Lower leg skin (tissue), 4 donors: ENCODE measurements around the gene GSDMA. TPM values are rescaled to one million over a fixed set of nuclear protein-coding genes. Genes with fewer than 3 reads are reported as not detected.

Experiments
- DNase-seq, 2 donors: peaks; one replicate each; pipeline ENCODE4 v3.0.0-alpha.2; 2019; ENCODE audit warnings: low spot score in 2 of 2
- H3K4me3 ChIP-seq: fragments of 200-600 bp; sonication (generic); 2 replicates; pipeline ENCODE4 v1.5.1; 2017; ENCODE audit warnings: mild to moderate bottlenecking, low read depth; ENCODE audit not compliant: poor library complexity, severe bottlenecking
- POLR2A ChIP-seq, 2 donors: fragments of 450-650 bp; IDR thresholded peaks; one replicate each; pipeline ENCODE4 v1.6.1; 2016 to 2017; ENCODE audit warnings: antibody characterized with exemption in 2 of 2, mild to moderate bottlenecking in 1 of 2, moderate library complexity in 1 of 2
- WGBS, 2 donors: methylation state at CpG; one replicate each; pipeline ENCODE4 v1.1.5; 2018; 5-methylcytosine and 5-hydroxymethylcytosine counted together
- intact Hi-C: fragments of 100-400 bp; cut with DNase I; formaldehyde crosslinking; loops from one replicate; pipeline ENCODE4 v1.15.0; 2023; ENCODE audit warnings: low total_unique reads
- total RNA-seq, 4 donors: library from RNA; depleted of rRNA; stranded (reverse); fragments of >200 nt; gene quantifications; one replicate each; pipeline ENCODE4 v1.1.0, GENCODE V29; 2016
- TF ChIP-seq, protein P1 (sequence below), 3 donors: fragments of 450-650 bp; IDR thresholded peaks; one replicate each; pipeline ENCODE4 v1.5.1; 2016; ENCODE audit warnings: antibody characterized with exemption in 3 of 3, mild to moderate bottlenecking in 3 of 3, moderate library complexity in 2 of 3

The GSDMA gene
- total RNA-seq, 4 donors from 2014 or later = 146 to 271 (median 163) TPM

DNA sequence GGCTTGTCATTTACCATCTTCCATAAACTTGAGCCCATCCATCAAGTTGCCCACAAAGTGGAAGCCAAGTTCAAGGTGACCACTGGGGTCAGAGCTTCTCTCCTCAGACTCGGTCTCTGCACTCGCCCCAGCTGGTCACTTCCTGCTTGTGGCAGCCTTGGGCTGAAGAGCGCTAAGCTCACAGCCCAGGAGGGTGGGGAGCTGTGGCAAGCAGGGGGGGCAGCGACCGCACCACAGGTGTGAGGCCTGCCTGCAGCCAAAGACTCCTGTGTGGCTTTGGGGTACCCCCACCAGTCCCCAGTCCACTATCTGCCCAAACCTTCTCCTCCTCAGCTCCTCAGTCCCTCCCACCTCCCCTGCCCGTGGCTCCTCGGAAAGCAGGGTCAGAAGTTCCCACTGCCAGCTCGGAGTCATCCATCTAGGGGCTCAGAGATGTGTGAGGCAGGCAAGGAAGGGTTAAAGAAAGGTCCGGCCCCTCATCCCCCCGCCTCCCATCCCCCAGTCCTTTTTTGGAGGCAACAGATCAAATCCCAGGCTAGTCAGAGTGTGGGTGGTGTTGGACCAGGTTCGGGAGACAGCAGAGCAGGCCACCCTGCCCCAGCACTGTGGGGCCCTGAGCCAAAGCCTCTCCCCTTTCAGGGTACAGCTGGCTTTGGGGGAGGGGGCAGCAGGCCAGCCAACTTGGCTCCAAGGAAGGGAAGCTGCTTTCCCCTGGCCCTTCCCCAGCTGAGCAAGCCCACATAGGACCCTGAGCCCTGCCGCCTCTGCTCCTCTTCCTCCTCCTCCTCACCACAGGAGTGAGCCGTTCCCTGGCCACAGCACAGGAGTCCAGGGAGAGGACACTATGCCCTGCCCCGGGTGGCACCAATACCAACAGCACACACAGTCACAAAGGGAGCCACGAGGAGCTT, 55.7 kb downstream of the GSDMA start:
- DNase-seq = no peak
- WGBS, 2 donors = 50 to 56% methylated on average over 14 of the region's 15 CpGs
- intact Hi-C loops = loop anchor here (10.0 kb wide), 1 partner anchor 146 kb away; no protein-coding TSS in a partner anchor
- H3K4me3 ChIP-seq = no peak overlapping the region
- TF ChIP-seq, protein P1, sequence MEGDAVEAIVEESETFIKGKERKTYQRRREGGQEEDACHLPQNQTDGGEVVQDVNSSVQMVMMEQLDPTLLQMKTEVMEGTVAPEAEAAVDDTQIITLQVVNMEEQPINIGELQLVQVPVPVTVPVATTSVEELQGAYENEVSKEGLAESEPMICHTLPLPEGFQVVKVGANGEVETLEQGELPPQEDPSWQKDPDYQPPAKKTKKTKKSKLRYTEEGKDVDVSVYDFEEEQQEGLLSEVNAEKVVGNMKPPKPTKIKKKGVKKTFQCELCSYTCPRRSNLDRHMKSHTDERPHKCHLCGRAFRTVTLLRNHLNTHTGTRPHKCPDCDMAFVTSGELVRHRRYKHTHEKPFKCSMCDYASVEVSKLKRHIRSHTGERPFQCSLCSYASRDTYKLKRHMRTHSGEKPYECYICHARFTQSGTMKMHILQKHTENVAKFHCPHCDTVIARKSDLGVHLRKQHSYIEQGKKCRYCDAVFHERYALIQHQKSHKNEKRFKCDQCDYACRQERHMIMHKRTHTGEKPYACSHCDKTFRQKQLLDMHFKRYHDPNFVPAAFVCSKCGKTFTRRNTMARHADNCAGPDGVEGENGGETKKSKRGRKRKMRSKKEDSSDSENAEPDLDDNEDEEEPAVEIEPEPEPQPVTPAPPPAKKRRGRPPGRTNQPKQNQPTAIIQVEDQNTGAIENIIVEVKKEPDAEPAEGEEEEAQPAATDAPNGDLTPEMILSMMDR (IDR thresholded peaks at IDR 0.05) = no peak
- TF ChIP-seq POLR2A (IDR thresholded peaks at IDR 0.05) = no peak

DNA sequence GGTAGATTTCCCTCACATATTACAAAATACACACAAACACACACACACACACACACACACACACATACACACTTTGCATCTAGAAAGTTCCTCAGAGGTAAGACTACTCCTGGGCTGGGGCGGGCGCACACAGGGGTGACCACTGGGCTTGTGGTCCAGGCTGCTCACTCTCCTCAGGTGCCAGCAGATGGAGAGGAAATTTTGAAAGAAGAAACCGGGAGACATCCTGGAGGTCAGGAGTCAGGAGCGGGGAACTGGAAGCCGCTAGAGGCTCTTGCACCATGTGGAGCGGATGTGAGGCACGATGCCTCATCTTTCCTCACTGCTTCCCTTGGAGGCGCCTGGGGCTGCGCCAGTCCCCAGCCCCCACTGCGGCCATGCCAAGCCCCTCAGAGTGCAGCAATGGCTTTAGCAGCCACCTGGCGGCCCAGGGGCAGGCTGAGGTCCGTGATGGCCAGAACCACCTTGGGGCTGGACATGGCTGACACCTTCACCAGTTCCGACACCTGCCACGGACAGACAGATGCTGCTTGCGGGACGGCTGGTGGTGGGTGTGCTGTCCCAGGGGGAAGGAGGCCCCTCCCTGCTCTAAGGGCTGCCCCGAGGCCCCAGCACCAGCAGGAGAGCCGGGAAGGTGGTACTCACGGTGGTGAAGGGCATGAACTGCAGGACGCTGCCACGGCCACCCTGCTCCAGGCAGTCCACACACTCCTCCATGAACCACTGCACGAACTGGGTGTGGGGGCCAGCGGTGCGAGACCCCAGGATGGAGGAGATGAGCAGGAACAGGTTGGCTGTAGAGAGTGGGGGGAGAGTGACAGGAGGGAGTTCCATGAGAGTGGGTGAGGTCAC, 56.6 kb downstream of the GSDMA start:
- H3K4me3 ChIP-seq = no peak overlapping the region
- TF ChIP-seq, protein P1 (IDR thresholded peaks at IDR 0.05) = no peak
- TF ChIP-seq POLR2A (IDR thresholded peaks at IDR 0.05) = no peak
- DNase-seq = no peak
- intact Hi-C loops = loop anchor here (10.0 kb wide), 1 partner anchor 145 kb away; no protein-coding TSS in a partner anchor
- WGBS, 2 donors = 89 to 92% methylated on average over 18 to 24 of the region's 24 CpGs

DNA sequence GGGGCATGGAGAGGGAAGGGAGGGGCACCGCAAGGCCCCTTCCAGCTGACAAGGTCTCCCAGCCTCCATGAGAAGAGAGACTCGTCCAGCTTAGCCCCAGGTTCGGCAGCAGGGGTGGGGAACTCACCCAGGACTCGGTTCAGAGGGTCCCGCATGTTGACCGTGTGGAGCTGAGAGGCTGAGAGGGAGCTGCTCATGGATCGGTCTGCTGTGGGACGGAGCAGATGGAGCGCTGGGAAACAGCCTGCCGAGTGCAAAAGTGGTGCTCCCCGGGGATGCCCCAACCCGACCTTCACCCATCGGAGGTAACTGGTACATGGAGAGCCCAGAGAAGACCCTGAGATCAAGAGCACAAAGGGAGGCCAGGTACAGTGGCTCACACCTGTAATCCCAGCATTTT, 57.3 kb downstream of the GSDMA start:
- intact Hi-C loops = loop anchor here (10.0 kb wide), 1 partner anchor 275 kb away; no protein-coding TSS in a partner anchor
- no peak for DNase-seq
- 89 to 91% methylated on average over 13 of the region's 13 CpGs for WGBS, 2 donors
- H3K4me3 ChIP-seq = no peak overlapping the region
- no peak for TF ChIP-seq POLR2A (IDR thresholded peaks at IDR 0.05)
- TF ChIP-seq, protein P1 (IDR thresholded peaks at IDR 0.05) = no peak

DNA sequence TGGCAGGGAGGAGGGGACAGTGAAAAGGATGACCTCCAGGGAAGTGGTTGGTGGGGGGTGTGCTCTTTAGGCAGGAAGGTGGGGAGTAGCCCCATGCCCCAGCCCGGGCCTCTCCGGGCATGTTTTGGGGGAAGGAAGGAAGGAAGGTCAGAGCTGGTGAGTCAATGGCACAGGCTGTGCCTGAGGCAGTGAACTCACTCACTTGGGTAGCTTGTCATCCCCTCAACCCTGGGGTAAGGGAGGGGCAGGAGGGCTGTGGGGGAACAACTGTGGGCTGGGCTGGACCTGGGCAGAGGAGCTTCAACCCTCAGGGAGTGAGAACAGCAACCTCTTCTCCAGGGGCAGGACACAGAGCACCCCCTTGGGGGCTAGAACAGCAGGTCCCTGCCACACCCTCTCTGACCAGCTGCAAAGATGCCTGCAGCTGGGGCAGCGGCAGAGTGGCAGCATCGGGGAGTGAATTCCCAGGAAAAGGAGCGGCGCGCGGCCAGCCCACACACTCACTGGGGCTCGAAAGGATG, 58.7 kb downstream of the GSDMA start:
- DNase-seq = no peak
- TF ChIP-seq POLR2A (IDR thresholded peaks at IDR 0.05) = no peak
- TF ChIP-seq, protein P1 (IDR thresholded peaks at IDR 0.05) = no peak
- no peak overlapping the region for H3K4me3 ChIP-seq
- 50 to 73% methylated on average over 9 of the region's 9 CpGs for WGBS, 2 donors
- intact Hi-C loops = loop anchor here (10.0 kb wide), 1 partner anchor 273 kb away; no protein-coding TSS in a partner anchor

DNA sequence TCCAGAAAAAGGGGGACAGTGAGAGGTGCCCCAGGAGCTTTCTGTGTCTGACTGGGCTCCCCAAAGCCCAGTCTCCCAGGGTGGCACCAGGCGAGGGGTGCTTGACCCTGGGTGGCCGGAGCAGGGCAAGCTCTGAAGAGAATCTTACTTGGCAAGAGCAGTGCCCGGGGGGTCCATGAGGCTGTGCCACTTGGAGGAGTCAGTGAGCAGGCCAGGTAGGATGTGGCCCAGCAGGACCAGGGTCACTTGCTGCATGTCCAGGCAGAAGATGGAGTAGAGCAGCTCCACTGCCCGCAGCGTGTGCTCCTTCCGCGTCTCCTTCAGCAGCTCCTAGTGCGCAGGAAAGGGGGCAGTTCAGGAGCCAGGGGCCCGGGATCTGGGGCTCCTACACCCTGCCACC, 59.7 kb downstream of the GSDMA start:
- DNase-seq = no peak
- TF ChIP-seq POLR2A (IDR thresholded peaks at IDR 0.05) = no peak
- TF ChIP-seq, protein P1 (IDR thresholded peaks at IDR 0.05) = no peak
- intact Hi-C loops = loop anchor here (10.0 kb wide), 1 partner anchor 272 kb away; no protein-coding TSS in a partner anchor
- H3K4me3 ChIP-seq = no peak overlapping the region
- WGBS, 2 donors = 94 to 98% methylated on average over 3 to 4 of the region's 9 CpGs
